NCI-H2171 (cell line): ENCODE data around the gene PABPC1L.
"Not testable (repeated sequence)": the region's sequence is repeated elsewhere in the genome, so short reads cannot be mapped to it uniquely, and the experiment has no call there.

Source experiments
- DNase-seq: peaks from one replicate; lab custom pipeline; 2025; lab: John Stamatoyannopoulos, UW

PABPC1L gene

GRCh38 chr20:44909872-44910689, at the start of gene PABPC1L:
TSS of gene PABPC1L (plus strand) at chr20:44910060. CDS start at chr20:44910144, 84 bp downstream.
- DNase-seq = peak; percentile 81

- DNase-seq = no peak
Measured at GRCh38 chr20:44861531-44862006, 48.3 kb upstream of the PABPC1L start.

GRCh38 chr20:44862286-44862685, 47.6 kb upstream of the PABPC1L start:
- no peak for DNase-seq

- not testable (repeated sequence) for DNase-seq
Measured at GRCh38 chr20:44863365-44864084, 46.3 kb upstream of the PABPC1L start.

- DNase-seq = not testable (repeated sequence)
Measured at GRCh38 chr20:44864493-44864892, 45.4 kb upstream of the PABPC1L start.

GRCh38 chr20:44866703-44867335, 43.0 kb upstream of the PABPC1L start:
- DNase-seq = no peak

GRCh38 chr20:44869471-44869870, 40.4 kb upstream of the PABPC1L start:
- no peak for DNase-seq

- not testable (repeated sequence) for DNase-seq
Measured at GRCh38 chr20:44882360-44882759, 27.5 kb upstream of the PABPC1L start.

- no peak for DNase-seq
Measured at GRCh38 chr20:44883214-44883902, 26.5 kb upstream of the PABPC1L start.

GRCh38 chr20:44884907-44885391, 24.9 kb upstream of the PABPC1L start:
- DNase-seq = no peak

GRCh38 chr20:44885392-44886265, 24.2 kb upstream of the PABPC1L start, which contains the start of gene YWHAB:
TSS of gene YWHAB (plus strand) at chr20:44885705. CDS start at chr20:44901534, 15,829 bp downstream.
- DNase-seq = peak; percentile 99

GRCh38 chr20:44886266-44886651, 23.6 kb upstream of the PABPC1L start:
- no peak for DNase-seq

- no peak for DNase-seq
Measured at GRCh38 chr20:44886828-44887227, 23.0 kb upstream of the PABPC1L start.

- no peak for DNase-seq
Measured at GRCh38 chr20:44887466-44887865, 22.4 kb upstream of the PABPC1L start.

- DNase-seq = no peak
Measured at GRCh38 chr20:44888226-44889103, 21.4 kb upstream of the PABPC1L start.

GRCh38 chr20:44891826-44892225, 18.0 kb upstream of the PABPC1L start:
- no peak for DNase-seq

GRCh38 chr20:44894959-44895358, 14.9 kb upstream of the PABPC1L start:
- no peak for DNase-seq

- no peak for DNase-seq
Measured at GRCh38 chr20:44896583-44896982, 13.3 kb upstream of the PABPC1L start.

GRCh38 chr20:44897133-44897532, 12.7 kb upstream of the PABPC1L start:
- no peak for DNase-seq
